B cell (primary cell): ENCODE data around the gene CLEC4G. TPM values are rescaled to one million over a fixed set of nuclear protein-coding genes. Genes with fewer than 3 reads are reported as not detected.
A peak's percentile ranks its signal among the peaks of the same experiment; 100 is the strongest.

Experiments
- ATAC-seq: fragments of 200-7000 bp; cut with Tn5 transposase; one replicate; pipeline ENCODE4 v1.10.0; 2021; ENCODE audit warnings: low read depth, mild to moderate bottlenecking, moderate number of reproducible peaks, moderate library complexity
- CTCF ChIA-PET: fragments of 350-600 bp; sonication (Branson Sonifier 250); formaldehyde crosslinking; loops from one replicate; lab custom pipeline; 2021; ENCODE audit warnings: antibody characterized with exemption, inconsistent platforms; lab: Charles Lee
- POLR2A ChIA-PET: fragments of 350-600 bp; sonication (Branson Sonifier 250); formaldehyde crosslinking; loops from one replicate; lab custom pipeline; 2021; ENCODE audit warnings: antibody characterized with exemption; lab: Charles Lee
- DNase-seq: peaks from one replicate; pipeline ENCODE4 v3.0.0; 2013
- H2AFZ ChIP-seq: 2 replicates; pipeline ENCODE4 v1.6.1; 2012; ENCODE audit warnings: mild to moderate bottlenecking, low read depth, low read length; ENCODE audit not compliant: insufficient read depth, poor library complexity, severe bottlenecking
- H3K27ac ChIP-seq, 2 donors: 1 replicate in 1 of 2; 2 replicates in 1 of 2; pipeline ENCODE4 v1.5.1; 2012 to 2013; ENCODE audit warnings: low read length in 2 of 2, mild to moderate bottlenecking in 2 of 2, moderate library complexity in 1 of 2
- H3K27me3 ChIP-seq, 4 experiments: fragments of 200-600 bp in 1 of 4; sonication (generic) in 1 of 4; replicated peaks in 1 of 4; 1 replicate in 2 of 4; 2 replicates in 2 of 4; pipeline versions ENCODE4 v1.6.1 to v1.7.0; 2013 to 2016; ENCODE audit warnings: low read length in 3 of 4, mild to moderate bottlenecking in 2 of 4, mixed read lengths in 1 of 4, moderate library complexity in 1 of 4; ENCODE audit not compliant: insufficient read depth in 4 of 4, control insufficient read depth in 3 of 4; ENCODE audit errors: control extremely low read depth in 1 of 4
- H3K36me3 ChIP-seq, 2 experiments: replicated peaks in 1 of 2; 1 replicate in 1 of 2; 2 replicates in 1 of 2; pipeline versions ENCODE4 v1.6.1 to v1.7.1; 2013; ENCODE audit warnings: low read length in 1 of 2; ENCODE audit not compliant: insufficient read depth in 2 of 2, control insufficient read depth in 1 of 2; ENCODE audit errors: control extremely low read depth in 1 of 2, extremely low read depth in 1 of 2
- H3K4me1 ChIP-seq, 2 donors: fragments of 200-600 bp in 1 of 2; sonication (generic) in 1 of 2; 1 replicate in 1 of 2; 2 replicates in 1 of 2; pipeline versions ENCODE4 v1.5.1 to v1.6.1; 2013 to 2017; ENCODE audit warnings: low read length in 2 of 2; ENCODE audit not compliant: control insufficient read depth in 2 of 2, insufficient read depth in 2 of 2
- H3K4me2 ChIP-seq: replicated peaks from 2 replicates; pipeline ENCODE3; 2012; ENCODE audit warnings: mild to moderate bottlenecking, low read depth, low read length; ENCODE audit not compliant: poor library complexity, severe bottlenecking
- H3K4me3 ChIP-seq, 5 experiments: fragments of 200-600 bp in 1 of 5; sonication (generic) in 1 of 5; 1 replicate in 3 of 5; 2 replicates in 2 of 5; pipeline versions ENCODE4 v1.5.1 to v1.7.0; 2011 to 2016; ENCODE audit warnings: low read length in 4 of 5, mild to moderate bottlenecking in 4 of 5, low read depth in 2 of 5, control low read depth in 1 of 5, moderate library complexity in 1 of 5; ENCODE audit not compliant: insufficient read depth in 1 of 5; ENCODE audit errors: control extremely low read depth in 1 of 5, extremely low read depth in 1 of 5
- H3K79me2 ChIP-seq: fragments of 200-600 bp; sonication (generic); one replicate; pipeline ENCODE4 v1.6.0; 2016; ENCODE audit warnings: low read length; ENCODE audit not compliant: control insufficient read depth, insufficient read depth
- H3K9ac ChIP-seq: fragments of 200-600 bp; sonication (generic); 2 replicates; pipeline ENCODE4 v1.6.1; 2017; ENCODE audit warnings: mild to moderate bottlenecking, low read length, moderate library complexity
- H3K9me3 ChIP-seq, 3 donors: one replicate each; pipeline versions ENCODE4 v1.6.1 to v1.7.1; 2013; ENCODE audit warnings: low read length in 2 of 3; ENCODE audit not compliant: control insufficient read depth in 2 of 3, insufficient read depth in 1 of 3; ENCODE audit errors: control extremely low read depth in 1 of 3
- H4K20me1 ChIP-seq: 2 replicates; pipeline ENCODE4 v1.6.0; 2012; ENCODE audit warnings: mild to moderate bottlenecking, low read length; ENCODE audit not compliant: insufficient read depth, control insufficient read depth, poor library complexity, severe bottlenecking
- H3K27ac Mint-ChIP-seq: one replicate; pipeline ENCODE4 v1.8.0; 2021; ENCODE audit warnings: mixed read lengths
- H3K27me3 Mint-ChIP-seq: one replicate; pipeline ENCODE4 v1.8.0; 2021; ENCODE audit warnings: mixed read lengths
- H3K4me1 Mint-ChIP-seq: one replicate; pipeline ENCODE4 v1.8.0; 2021; ENCODE audit warnings: mixed read lengths
- H3K4me3 Mint-ChIP-seq: one replicate; pipeline ENCODE4 v1.8.0; 2021; ENCODE audit warnings: mixed read lengths
- H3K9me3 Mint-ChIP-seq: one replicate; pipeline ENCODE4 v1.8.0; 2022; ENCODE audit warnings: mixed read lengths; ENCODE audit not compliant: insufficient read depth
- EZH2 ChIP-seq: IDR thresholded peaks from 2 replicates; pipeline ENCODE4 v1.6.1; 2012; ENCODE audit warnings: borderline replicate concordance, low read depth, mild to moderate bottlenecking, moderate library complexity, low read length; ENCODE audit not compliant: insufficient read depth, poor library complexity, severe bottlenecking
- WGBS: methylation state at CpG from one replicate; pipeline ENCODE4 v1.1.5; 2013; ENCODE audit warnings: missing lambda C conversion rate; ENCODE audit not compliant: insufficient coverage; 5-methylcytosine and 5-hydroxymethylcytosine counted together
- intact Hi-C: fragments of 100-400 bp; cut with micrococcal nuclease; formaldehyde crosslinking; loops from one replicate; pipeline ENCODE4 v1.10.0; 2022
- polyA plus RNA-seq: library from polyadenylated mRNA; depleted of rRNA; stranded (reverse); fragments of >200 nt; gene quantifications from 2 replicates; pipeline ENCODE4 v1.2.3, GENCODE V29; 2012
- total RNA-seq, 2 donors: library from RNA; stranded (reverse); fragments of 120-200 nt in 1 of 2; gene quantifications; 1 replicate in 1 of 2; 2 replicates in 1 of 2; pipeline versions ENCODE4 v1.2.3 to v1.2.4, GENCODE V29; 2013 to 2022
- TF ChIP-seq, protein P1 (sequence below): fragments of 200-600 bp; IDR thresholded peaks from one replicate; pipeline ENCODE4 v1.8.0; 2022; ENCODE audit warnings: antibody characterized with exemption, mild to moderate bottlenecking

The CLEC4G gene
- total and polyA plus RNA-seq, 2 donors (not counting 1 experiment from before 2014, with no cell fraction given), result 1.3 TPM; not detected in 1

DNA sequence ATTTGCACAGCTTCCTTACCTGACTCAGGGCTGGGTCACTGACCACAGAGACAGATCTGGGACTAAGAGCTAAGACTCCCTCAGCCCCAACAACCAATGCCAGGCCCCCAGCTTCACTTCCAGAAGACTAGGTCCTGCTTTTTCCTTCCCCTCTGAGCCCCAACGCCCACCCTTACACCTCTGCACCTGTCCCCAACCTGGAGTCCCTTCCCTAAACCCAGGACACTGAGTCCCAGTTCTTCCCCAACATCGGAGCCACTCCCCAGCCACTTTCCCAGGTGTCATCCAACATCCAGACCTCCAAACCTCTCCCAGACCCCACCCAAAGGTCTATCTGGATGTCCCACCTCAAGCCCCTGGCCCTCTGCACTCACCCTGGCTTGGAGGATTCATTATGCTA, 32.9 kb downstream of the CLEC4G start:
- Histone ChIP-seq H3K79me2 (peaks cover 95% of the 10 kb centered on the region), H2AFZ (no peak overlapping the region), H3K4me3 (peak overlapping the region in 4 of 5 experiments; percentile 31 to 77 (median 56)), H3K36me3 (peaks cover 0 to 42% of the 10 kb centered on the region in 2 experiments), H4K20me1 (peaks cover 5% of the 10 kb centered on the region), H3K27me3 (no peaks in the 10 kb centered on the region), H3K9me3 (peaks cover 0 to 6% (median 0%) of the 10 kb centered on the region in 3 donors), H3K27ac (peak overlapping the region; percentile 51 to 60), H3K4me1 (peaks cover 88 to 97% of the 10 kb centered on the region in 2 donors), H3K9ac (peak overlapping the region; percentile 40), H3K4me2 (peak overlapping the region; percentile 68)
- DNase-seq (no peak), ATAC-seq (no peak)
- intact Hi-C loops, result loop anchor here (5.0 kb wide), 1 partner anchor 98 kb away; no protein-coding TSS in a partner anchor
- H3K4me3 Mint-ChIP-seq, result peak overlapping the region; percentile 80
- CTCF ChIA-PET, result interaction anchor here (0.9 to 8.3 kb wide), 7 partner anchors 13 to 102 kb away, joined by 3 to 58 read pairs (median 3); partner anchors contain the start of gene TRAPPC5
- no peaks in the 10 kb centered on the region for H3K27me3 Mint-ChIP-seq
- WGBS, result 43% methylated on average over 2 of the region's 2 CpGs
- no peak for TF ChIP-seq EZH2
- TF ChIP-seq, protein P1, sequence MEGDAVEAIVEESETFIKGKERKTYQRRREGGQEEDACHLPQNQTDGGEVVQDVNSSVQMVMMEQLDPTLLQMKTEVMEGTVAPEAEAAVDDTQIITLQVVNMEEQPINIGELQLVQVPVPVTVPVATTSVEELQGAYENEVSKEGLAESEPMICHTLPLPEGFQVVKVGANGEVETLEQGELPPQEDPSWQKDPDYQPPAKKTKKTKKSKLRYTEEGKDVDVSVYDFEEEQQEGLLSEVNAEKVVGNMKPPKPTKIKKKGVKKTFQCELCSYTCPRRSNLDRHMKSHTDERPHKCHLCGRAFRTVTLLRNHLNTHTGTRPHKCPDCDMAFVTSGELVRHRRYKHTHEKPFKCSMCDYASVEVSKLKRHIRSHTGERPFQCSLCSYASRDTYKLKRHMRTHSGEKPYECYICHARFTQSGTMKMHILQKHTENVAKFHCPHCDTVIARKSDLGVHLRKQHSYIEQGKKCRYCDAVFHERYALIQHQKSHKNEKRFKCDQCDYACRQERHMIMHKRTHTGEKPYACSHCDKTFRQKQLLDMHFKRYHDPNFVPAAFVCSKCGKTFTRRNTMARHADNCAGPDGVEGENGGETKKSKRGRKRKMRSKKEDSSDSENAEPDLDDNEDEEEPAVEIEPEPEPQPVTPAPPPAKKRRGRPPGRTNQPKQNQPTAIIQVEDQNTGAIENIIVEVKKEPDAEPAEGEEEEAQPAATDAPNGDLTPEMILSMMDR, result no peak
- no peaks in the 10 kb centered on the region for H3K9me3 Mint-ChIP-seq
- POLR2A ChIA-PET, result interaction anchor here (0.6 to 0.9 kb wide), 3 partner anchors 15 to 630 kb away, joined by 3 to 6 read pairs (median 3); no protein-coding TSS in a partner anchor
- H3K27ac Mint-ChIP-seq, result peak overlapping the region; percentile 93
- H3K4me1 Mint-ChIP-seq, result peaks cover 79% of the 10 kb centered on the region

DNA sequence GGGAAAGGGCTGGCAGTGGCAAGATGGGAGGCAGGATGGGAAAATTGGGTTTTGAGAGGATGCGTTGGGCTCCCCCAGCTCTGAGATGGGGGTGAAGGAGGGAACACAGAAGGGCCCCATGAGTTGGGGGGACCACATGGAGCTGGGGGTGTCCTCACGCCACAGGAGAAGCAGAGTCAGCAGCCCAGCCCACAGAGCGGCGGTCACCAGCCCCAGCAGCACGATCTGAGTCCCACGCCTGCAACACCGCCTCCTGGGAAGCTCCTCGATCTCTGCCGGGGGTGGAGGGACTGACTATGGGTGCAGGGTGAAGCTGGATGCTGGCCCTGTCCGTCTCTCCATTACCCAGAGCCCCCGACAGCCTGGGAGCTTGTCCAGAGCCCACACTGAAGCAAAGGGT, 33.3 kb downstream of the CLEC4G start:
- Mint-ChIP-seq H3K27me3 (no peaks in the 10 kb centered on the region), H3K27ac (peak overlapping the region; percentile 93), H3K4me3 (peak overlapping the region; percentile 80), H3K9me3 (no peaks in the 10 kb centered on the region), H3K4me1 (peaks cover 77% of the 10 kb centered on the region)
- Histone ChIP-seq H2AFZ (no peak overlapping the region), H3K79me2 (peaks cover 93% of the 10 kb centered on the region), H3K9me3 (peaks cover 0 to 6% (median 0%) of the 10 kb centered on the region in 3 donors), H4K20me1 (peaks cover 5% of the 10 kb centered on the region), H3K9ac (peak overlapping the region; percentile 40), H3K27me3 (no peaks in the 10 kb centered on the region), H3K27ac (peak overlapping the region; percentile 51 to 60), H3K4me1 (peaks cover 87 to 96% of the 10 kb centered on the region in 2 donors), H3K4me2 (peak overlapping the region; percentile 68), H3K4me3 (peak overlapping the region; percentile 3 to 77 (median 49)), H3K36me3 (peaks cover 0 to 43% of the 10 kb centered on the region in 2 experiments)
- POLR2A ChIA-PET, result interaction anchor here (0.6 to 1.2 kb wide), 6 partner anchors 12 to 630 kb away, joined by 3 to 6 read pairs (median 3); partner anchors contain the start of gene TRAPPC5
- WGBS, result 79% methylated on average over 10 of the region's 11 CpGs
- CTCF ChIA-PET, result interaction anchor here (0.9 to 8.3 kb wide), 7 partner anchors 13 to 102 kb away, joined by 3 to 58 read pairs (median 3); partner anchors contain the start of gene TRAPPC5
- no peak for ATAC-seq
- intact Hi-C loops, result loop anchor here (5.0 kb wide), 1 partner anchor 99 kb away; no protein-coding TSS in a partner anchor
- peak; percentile 20 for DNase-seq
- TF ChIP-seq, protein P1, result no peak
- TF ChIP-seq EZH2, result no peak
